Testis (tissue), 2 donors: Measurements from ENCODE around the gene GNG2.

ENCODE experiments used
- CTCF ChIP-seq, 3 experiments: fragments of 450-650 bp in 2 of 3; fragments of 200-600 bp in 1 of 3; sonication (generic) in 1 of 3; IDR thresholded peaks; one replicate each; pipeline ENCODE4 v1.5.1; 2016 to 2019; ENCODE audit warnings: antibody characterized with exemption in 3 of 3, mild to moderate bottlenecking in 2 of 3, moderate library complexity in 1 of 3
- POLR2A ChIP-seq: fragments of 450-650 bp; IDR thresholded peaks from one replicate; pipeline ENCODE4 v1.6.1; 2017; ENCODE audit warnings: antibody characterized with exemption, mild to moderate bottlenecking, moderate library complexity

- TF ChIP-seq CTCF (IDR thresholded peaks at IDR 0.05): no peak
- TF ChIP-seq POLR2A: no peak
These were observed 10.2 kb downstream of the GNG2 start for GRCh38 chr14:51870606-51871005.
